Skeletal muscle satellite cell (primary cell): ENCODE data around the gene L1CAM.
A peak's percentile ranks its signal among the peaks of the same experiment; 100 is the strongest.

Experiments used
- H3K27me3 ChIP-seq: 2 replicates; pipeline ENCODE4 v1.7.0; 2013; ENCODE audit warnings: low read length; ENCODE audit not compliant: control insufficient read depth, insufficient read depth
- H3K36me3 ChIP-seq: 2 replicates; pipeline ENCODE4 v1.7.0; 2013; ENCODE audit warnings: mild to moderate bottlenecking, control low read depth, low read length; ENCODE audit not compliant: insufficient read depth
- H3K4me1 ChIP-seq: 2 replicates; pipeline ENCODE4 v1.7.0; 2013; ENCODE audit warnings: low read length; ENCODE audit not compliant: control insufficient read depth, insufficient read depth
- H3K4me2 ChIP-seq: 2 replicates; pipeline ENCODE4 v1.7.0; 2013; ENCODE audit warnings: mild to moderate bottlenecking, low read length
- H3K4me3 ChIP-seq: 2 replicates; pipeline ENCODE4 v1.7.0; 2013; ENCODE audit warnings: low read length
- H3K9ac ChIP-seq: 2 replicates; pipeline ENCODE4 v1.7.0; 2013; ENCODE audit warnings: mild to moderate bottlenecking, low read depth, low read length, moderate library complexity
- H3K9me3 ChIP-seq: replicated peaks from 2 replicates; pipeline ENCODE4 v1.7.0; 2013; ENCODE audit warnings: mild to moderate bottlenecking, control low read depth, low read length

The L1CAM gene

GRCh38 chrX:153845842-153846241, 40.1 kb downstream of the L1CAM start:
- Histone ChIP-seq H3K4me2 (no peak overlapping the region), H3K27me3 (peaks cover 26% of the 10 kb centered on the region), H3K9ac (no peak overlapping the region), H3K4me1 (no peaks in the 10 kb centered on the region), H3K4me3 (no peak overlapping the region), H3K36me3 (no peaks in the 10 kb centered on the region), H3K9me3 (no peaks in the 10 kb centered on the region)

- Histone ChIP-seq H3K4me2 (no peak overlapping the region), H3K4me3 (no peak overlapping the region), H3K9me3 (no peaks in the 10 kb centered on the region), H3K4me1 (no peaks in the 10 kb centered on the region), H3K27me3 (peaks cover 25% of the 10 kb centered on the region), H3K9ac (no peak overlapping the region), H3K36me3 (no peaks in the 10 kb centered on the region)
Observed at GRCh38 chrX:153845195-153845594, 40.8 kb downstream of the L1CAM start.

DNA sequence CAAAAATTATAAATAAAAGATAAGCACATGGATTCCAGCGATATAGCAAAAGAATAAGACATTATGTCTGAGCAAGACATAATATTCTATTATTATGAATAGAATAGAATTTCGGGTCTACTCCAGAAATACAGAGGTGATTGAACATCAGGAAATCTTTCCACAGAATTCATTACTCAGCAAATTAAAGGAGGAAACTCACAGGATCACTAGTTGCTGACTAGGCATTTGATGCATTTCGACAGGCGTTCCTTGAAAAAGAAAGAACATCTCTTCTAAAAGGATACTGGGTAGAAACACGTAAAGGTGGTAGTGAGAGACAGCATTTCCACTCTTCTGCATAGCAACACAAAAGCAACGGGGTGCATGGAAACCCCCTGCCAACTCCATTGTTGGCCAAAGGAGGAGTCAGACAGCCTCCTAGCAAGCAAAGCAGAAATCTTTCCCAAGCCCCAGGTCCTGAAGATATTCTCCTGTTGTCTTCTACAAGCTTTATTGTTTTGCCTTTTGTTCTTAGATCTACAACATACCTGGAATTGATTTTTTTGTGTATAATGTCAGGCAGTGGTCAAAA, 41.4 kb downstream of the L1CAM start:
- H3K4me3 ChIP-seq = no peak overlapping the region
- H3K4me2 ChIP-seq = no peak overlapping the region
- peaks cover 25% of the 10 kb centered on the region for H3K27me3 ChIP-seq
- no peaks in the 10 kb centered on the region for H3K9me3 ChIP-seq
- H3K9ac ChIP-seq = no peak overlapping the region
- H3K4me1 ChIP-seq = no peaks in the 10 kb centered on the region
- no peaks in the 10 kb centered on the region for H3K36me3 ChIP-seq

GRCh38 chrX:153836921-153837320, 49.1 kb downstream of the L1CAM start:
- no peaks in the 10 kb centered on the region for H3K36me3 ChIP-seq
- H3K4me1 ChIP-seq = no peaks in the 10 kb centered on the region
- no peaks in the 10 kb centered on the region for H3K9me3 ChIP-seq
- peaks cover 25% of the 10 kb centered on the region for H3K27me3 ChIP-seq
- H3K4me2 ChIP-seq = no peak overlapping the region
- no peak overlapping the region for H3K4me3 ChIP-seq
- no peak overlapping the region for H3K9ac ChIP-seq

GRCh38 chrX:153832728-153833127, 53.2 kb downstream of the L1CAM start:
- Histone ChIP-seq H3K36me3 (no peaks in the 10 kb centered on the region), H3K4me1 (no peaks in the 10 kb centered on the region), H3K4me2 (no peak overlapping the region), H3K27me3 (peaks cover 38% of the 10 kb centered on the region), H3K9me3 (no peaks in the 10 kb centered on the region), H3K9ac (no peak overlapping the region), H3K4me3 (no peak overlapping the region)

DNA sequence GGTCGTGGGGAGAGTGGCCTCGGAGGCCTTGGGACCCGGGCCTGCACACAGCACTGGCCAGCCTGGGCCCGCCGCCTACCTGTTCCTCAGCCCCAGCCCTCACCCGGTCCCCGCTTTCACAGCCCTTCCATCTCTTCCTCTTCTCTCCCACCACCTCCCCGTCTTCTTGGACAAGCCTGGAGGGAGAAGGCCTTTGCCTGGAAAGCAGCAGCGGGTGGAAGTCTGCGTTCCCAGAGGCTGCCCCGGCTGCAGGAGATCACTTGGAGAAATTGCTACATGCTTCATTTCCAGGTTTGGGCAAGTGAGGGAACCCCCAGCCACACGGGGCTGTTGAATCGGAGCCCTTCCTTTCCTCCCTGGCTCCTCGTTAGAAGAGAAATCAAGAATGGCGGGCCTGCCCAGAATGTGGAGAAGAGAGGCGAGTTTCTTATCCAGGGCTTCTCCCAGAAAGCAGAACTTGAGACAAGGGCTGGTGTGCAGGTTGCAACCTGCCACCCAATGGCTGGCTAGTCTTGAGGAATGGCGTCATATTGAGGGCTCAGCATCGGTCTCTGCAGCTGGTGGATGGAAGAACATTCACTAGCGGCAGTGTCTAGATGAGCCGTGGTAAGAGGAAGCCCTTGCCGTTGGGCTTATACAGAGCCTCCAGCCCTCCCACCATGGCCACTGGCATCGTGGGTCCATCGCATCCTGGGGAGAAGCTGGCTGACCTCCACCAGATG, 54.4 kb downstream of the L1CAM start:
- Histone ChIP-seq H3K9ac (no peak overlapping the region), H3K4me2 (no peak overlapping the region), H3K36me3 (no peaks in the 10 kb centered on the region), H3K9me3 (no peaks in the 10 kb centered on the region), H3K27me3 (peaks cover 36% of the 10 kb centered on the region), H3K4me1 (no peaks in the 10 kb centered on the region), H3K4me3 (no peak overlapping the region)

DNA sequence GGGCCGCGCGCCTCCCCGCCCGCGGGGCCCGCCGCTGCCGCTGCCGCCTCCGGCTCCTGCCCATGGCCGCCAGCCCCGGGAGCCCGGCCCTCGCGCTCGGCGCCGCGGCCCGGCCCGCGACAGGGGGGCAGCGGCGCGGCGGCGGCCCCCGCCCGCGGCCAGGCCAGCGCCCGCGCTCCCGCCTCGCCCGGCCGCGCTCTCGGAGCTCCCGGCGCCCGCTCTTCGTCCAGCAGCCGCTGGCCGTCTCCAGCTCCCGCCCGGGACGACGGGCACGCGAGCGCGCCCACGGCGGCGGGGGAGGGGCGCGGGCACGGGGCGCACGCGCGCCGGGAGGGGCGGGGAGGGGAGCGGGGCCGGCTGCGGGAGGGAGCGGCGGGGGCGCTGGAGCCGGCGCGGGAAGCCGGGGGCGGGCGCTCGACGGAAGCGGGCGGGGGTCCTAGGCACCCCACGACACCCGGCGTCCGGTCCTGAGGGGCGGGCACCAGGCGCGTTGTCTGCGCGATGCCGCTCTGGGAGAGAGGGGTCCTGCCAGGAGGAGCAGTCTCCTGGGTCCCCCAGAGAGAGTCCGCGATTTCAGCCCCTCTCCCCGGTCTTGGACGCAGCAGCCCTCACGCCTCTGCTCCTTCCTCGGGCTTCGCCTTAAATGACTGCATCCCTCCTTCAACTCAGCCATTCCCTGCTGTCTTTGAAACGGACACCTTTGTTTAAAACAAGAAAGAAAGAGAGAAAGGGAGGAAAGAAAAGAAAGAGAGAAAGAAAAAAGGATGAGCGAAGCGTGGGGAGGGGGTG, 55.1 kb downstream of the L1CAM start:
- Histone ChIP-seq H3K9ac (no peak overlapping the region), H3K36me3 (no peaks in the 10 kb centered on the region), H3K9me3 (no peaks in the 10 kb centered on the region), H3K4me1 (no peaks in the 10 kb centered on the region), H3K27me3 (peaks cover 36% of the 10 kb centered on the region), H3K4me3 (no peak overlapping the region), H3K4me2 (no peak overlapping the region)

GRCh38 chrX:153829799-153830639, 56.0 kb downstream of the L1CAM start, which contains the start of gene PDZD4:
TSS of gene PDZD4 (minus strand) at chrX:153830544. CDS start at chrX:153830298, 246 bp downstream.
- H3K36me3 ChIP-seq = no peaks in the 10 kb centered on the region
- H3K27me3 ChIP-seq = peaks cover 40% of the 10 kb centered on the region
- H3K4me1 ChIP-seq = no peaks in the 10 kb centered on the region
- no peaks in the 10 kb centered on the region for H3K9me3 ChIP-seq
- no peak within 1 kb of the TSS for H3K9ac ChIP-seq
- H3K4me2 ChIP-seq = peak within 1 kb of the TSS; percentile 37
- H3K4me3 ChIP-seq = no peak within 1 kb of the TSS

DNA sequence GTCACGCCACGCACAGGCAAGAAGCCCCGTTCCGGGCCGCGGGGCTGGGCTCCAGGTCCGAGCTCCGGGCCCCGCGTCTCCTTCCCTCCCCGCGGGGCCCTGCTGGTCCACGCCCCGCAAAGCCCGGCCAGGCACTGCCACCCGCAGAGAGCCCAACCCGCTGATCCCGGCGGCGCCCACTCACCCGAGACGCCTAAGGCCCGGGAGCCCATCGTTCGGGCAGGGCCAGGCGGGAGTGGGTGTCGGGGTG, 56.5 kb downstream of the L1CAM start:
- no peak overlapping the region for H3K4me3 ChIP-seq
- no peaks in the 10 kb centered on the region for H3K9me3 ChIP-seq
- no peak overlapping the region for H3K9ac ChIP-seq
- H3K27me3 ChIP-seq = peaks cover 36% of the 10 kb centered on the region
- no peaks in the 10 kb centered on the region for H3K4me1 ChIP-seq
- H3K36me3 ChIP-seq = no peaks in the 10 kb centered on the region
- H3K4me2 ChIP-seq = peak overlapping the region; percentile 37

GRCh38 chrX:153828723-153829548, 57.0 kb downstream of the L1CAM start:
- no peaks in the 10 kb centered on the region for H3K4me1 ChIP-seq
- no peak overlapping the region for H3K9ac ChIP-seq
- H3K4me2 ChIP-seq = peak overlapping the region; percentile 37
- no peaks in the 10 kb centered on the region for H3K36me3 ChIP-seq
- H3K27me3 ChIP-seq = peaks cover 34% of the 10 kb centered on the region
- H3K9me3 ChIP-seq = no peaks in the 10 kb centered on the region
- no peak overlapping the region for H3K4me3 ChIP-seq
